Measurements from ENCODE around the gene IL3. TPM values are rescaled to one million over a fixed set of nuclear protein-coding genes. Genes with fewer than 3 reads are reported as not detected.

IL3 gene
- total RNA-seq, 3 donors from 2014 or later: not detected

- ATAC-seq (no peak), DNase-seq (no peak)
- no peak for TF ChIP-seq CTCF (IDR thresholded peaks at IDR 0.05)
- Histone ChIP-seq H3K9me3 (no peaks in the 10 kb centered on the region), H3K4me3 (no peak overlapping the region), H3K4me1 (ENCODE audit: low read depth) (no peaks in the 10 kb centered on the region), H3K36me3 (ENCODE audit: low read depth) (no peaks in the 10 kb centered on the region)
- intact Hi-C loops (cut with DNase I, micrococcal nuclease): no loop called here
These were observed 15.9 kb downstream of the IL3 start for GRCh38 chr5:132076202-132076830.

- intact Hi-C loops (cut with DNase I, micrococcal nuclease): no loop called here
- no peak for ATAC-seq
- DNase-seq: no peak
- Histone ChIP-seq H3K9me3 (no peaks in the 10 kb centered on the region), H3K4me1 (ENCODE audit: low read depth) (no peaks in the 10 kb centered on the region), H3K4me3 (no peak overlapping the region), H3K36me3 (ENCODE audit: low read depth) (no peaks in the 10 kb centered on the region)
- TF ChIP-seq CTCF (IDR thresholded peaks at IDR 0.05): no peak
These were observed 16.5 kb downstream of the IL3 start for GRCh38 chr5:132076983-132077382.

- Histone ChIP-seq H3K4me3 (no peak overlapping the region), H3K36me3 (ENCODE audit: low read depth) (no peaks in the 10 kb centered on the region), H3K4me1 (ENCODE audit: low read depth) (no peaks in the 10 kb centered on the region), H3K9me3 (no peaks in the 10 kb centered on the region)
- DNase-seq: no peak
- intact Hi-C loops (cut with DNase I, micrococcal nuclease): no loop called here
- no peak for TF ChIP-seq CTCF (IDR thresholded peaks at IDR 0.05)
- no peak for ATAC-seq
These were observed 18.6 kb downstream of the IL3 start for GRCh38 chr5:132079081-132079480.

GRCh38 chr5:132079619-132080018 lies 19.2 kb downstream of the IL3 start:
- no peak for DNase-seq
- no peaks in the 10 kb centered on the region for H3K9me3 ChIP-seq

GRCh38 chr5:132080595-132080994 lies 20.1 kb downstream of the IL3 start:
- no peaks in the 10 kb centered on the region for H3K36me3 ChIP-seq (ENCODE audit: low read depth)
- intact Hi-C loops (cut with DNase I, micrococcal nuclease): no loop called here
- H3K4me3 ChIP-seq: no peak overlapping the region
- ATAC-seq (no peak), DNase-seq (no peak)
- H3K9me3 ChIP-seq: no peaks in the 10 kb centered on the region
- TF ChIP-seq CTCF (IDR thresholded peaks at IDR 0.05): no peak
- no peaks in the 10 kb centered on the region for H3K4me1 ChIP-seq (ENCODE audit: low read depth)

More at GRCh38 chr5:132079619-132080018, 19.2 kb downstream of the IL3 start:
- TF ChIP-seq CTCF (IDR thresholded peaks at IDR 0.05): no peak
- no peak overlapping the region for H3K4me3 ChIP-seq
- H3K36me3 ChIP-seq (ENCODE audit: low read depth): no peaks in the 10 kb centered on the region
- intact Hi-C loops (cut with DNase I, micrococcal nuclease): no loop called here
- no peak for ATAC-seq
- H3K4me1 ChIP-seq (ENCODE audit: low read depth): no peaks in the 10 kb centered on the region

GRCh38 chr5:132081458-132081857 lies 21.0 kb downstream of the IL3 start:
- DNase-seq: no peak
- intact Hi-C loops (cut with DNase I, micrococcal nuclease): no loop called here
- H3K4me3 ChIP-seq: no peak overlapping the region
- TF ChIP-seq CTCF (IDR thresholded peaks at IDR 0.05): no peak
- no peak for ATAC-seq
- no peaks in the 10 kb centered on the region for H3K36me3 ChIP-seq (ENCODE audit: low read depth)
- no peaks in the 10 kb centered on the region for H3K9me3 ChIP-seq
- H3K4me1 ChIP-seq (ENCODE audit: low read depth): no peaks in the 10 kb centered on the region
